Measurements from ENCODE around the gene UBA7. TPM values are rescaled to one million over a fixed set of nuclear protein-coding genes. Genes with fewer than 3 reads are reported as not detected.

UBA7 gene
- total and polyA plus RNA-seq, 2 of the 8 experiments (the other 6 are each of a cell fraction or from before 2014, with no cell fraction given): 0.34 to 0.65 TPM

- no peaks in the 10 kb centered on the region for H4K20me1 ChIP-seq (replicated peaks in 1 of 2; ENCODE audit: control insufficient read depth in 1 of 2, insufficient read depth in 2 of 2, low read length in 2 of 2)
- H2AFZ ChIP-seq (ENCODE audit: low read length): no peak overlapping the region
- DNase-seq (ENCODE audit: low read depth in 1 of 2, low spot score in 2 of 2) (no peak), FAIRE-seq (no peak)
- H3K4ac ChIP-seq (replicated peaks; ENCODE audit: insufficient read length, low read depth, low read length): no peak overlapping the region
- 81% methylated on average over 2 of the region's 2 CpGs; no CpG with 5 or more reads in 1 of the 2 experiments for WGBS, 2 experiments (ENCODE audit: extremely low coverage in 1 of 2, insufficient coverage in 1 of 2, insufficient read length in 1 of 2, insufficient replicate concordance in 2 of 2, low coverage in 1 of 2, low lambda C conversion rate in 2 of 2, missing lambda C conversion rate in 1 of 2)
- no peak overlapping the region for H4K5ac ChIP-seq (ENCODE audit: insufficient read length, low read depth, low read length)
- H2AK5ac ChIP-seq (ENCODE audit: low read depth, low read length): no peak overlapping the region; the same call in 1 of the 2 replicates
- peak overlapping the region; percentile 9; the same call in 1 of the 2 replicates for H2BK5ac ChIP-seq (ENCODE audit: low read depth, low read length)
- H3K4me2 ChIP-seq (ENCODE audit: insufficient read depth in 1 of 2, low read depth in 2 of 2, low read length in 2 of 2): 0 out of 4 replicates have a peak overlapping the region, but pooled peaks of 1 of the 2 experiments have one; percentile 14
- no peaks in the 10 kb centered on the region for H3K79me2 ChIP-seq (ENCODE audit: control insufficient read depth in 1 of 2, insufficient read depth in 2 of 2, low read length in 2 of 2)
- 0 out of 2 replicates have a peak overlapping the region, but pooled peaks have one; percentile 20 for H3K27ac ChIP-seq (ENCODE audit: low read depth, low read length)
- no peak overlapping the region for H3K14ac ChIP-seq (ENCODE audit: insufficient read length)
- peaks cover 8% of the 10 kb centered on the region; the same call in 1 of the 2 replicates for H3K23me2 ChIP-seq (ENCODE audit: low read depth, low read length)
- H3K36me3 ChIP-seq (ENCODE audit: control insufficient read depth in 2 of 4, insufficient read depth in 4 of 4, low read length in 3 of 4): no peaks in the 10 kb centered on the region
- peaks cover 0 to 25% (median 21%) of the 10 kb centered on the region in 4 experiments; a peak in 6 of 7 replicates for H3K4me1 ChIP-seq (replicated peaks in 1 of 4; ENCODE audit: control insufficient read depth in 3 of 4, insufficient read depth in 4 of 4, low read length in 3 of 4)
- peak overlapping the region; percentile 55; the same call in 1 of the 2 replicates for H2BK15ac ChIP-seq (ENCODE audit: low read length)
- ChIA-PET CTCF (ENCODE audit: partially characterized antibody) (interaction anchor here (0.7 to 17.0 kb wide), 7 partner anchors 9 to 102 kb away, joined by 3 to 266 read pairs (median 8); partner anchors contain the start of gene UBA7), POLR2A (ENCODE audit: partially characterized antibody) (interaction anchor here (0.8 to 6.2 kb wide), 4 partner anchors 13 to 88 kb away, joined by 3 to 16 read pairs (median 4); partner anchors contain the start of gene TRAIP)
- H4K8ac ChIP-seq (ENCODE audit: extremely low read depth, insufficient read depth, low read length): no peak overlapping the region
- peak overlapping the region; percentile 67; the same call in 1 of the 2 replicates for H3K18ac ChIP-seq (ENCODE audit: extremely low read depth, low read length)
- H3K23ac ChIP-seq (ENCODE audit: insufficient read length): no peak overlapping the region
- no peak overlapping the region for H2BK120ac ChIP-seq (replicated peaks; ENCODE audit: low read depth, low read length)
- peak overlapping the region; percentile 5; the same call in 1 of the 2 replicates for H2BK20ac ChIP-seq (ENCODE audit: low read length)
- no peak overlapping the region for H3K9ac ChIP-seq (replicated peaks in 1 of 4; ENCODE audit: extremely low read depth in 1 of 4, low read depth in 3 of 4, low read length in 3 of 4)
- no peak overlapping the region for H3K4me3 ChIP-seq (ENCODE audit: extremely low read depth in 1 of 4, insufficient read depth in 2 of 4, low read depth in 3 of 4, low read length in 4 of 4)
- H3K27me3 ChIP-seq (replicated peaks in 1 of 4; ENCODE audit: control insufficient read depth in 3 of 4, extremely low read depth in 1 of 4, insufficient read depth in 3 of 4, low read length in 3 of 4): peaks cover 0 to 16% (median 11%) of the 10 kb centered on the region in 4 experiments; a peak in 5 of 7 replicates
- H2BK12ac ChIP-seq (ENCODE audit: low read depth, low read length): peak overlapping the region; percentile 84; the same call in 1 of the 2 replicates
- H4K91ac ChIP-seq (replicated peaks; ENCODE audit: insufficient read length, low read length): no peak overlapping the region
- H3K56ac ChIP-seq (replicated peaks; ENCODE audit: insufficient read length, low read depth, low read length): no peak overlapping the region
- H3K79me1 ChIP-seq (ENCODE audit: low read depth, low read length): no peaks in the 10 kb centered on the region
- H3K9me3 ChIP-seq (ENCODE audit: insufficient read depth in 2 of 2, low read depth in 1 of 2, low read length in 1 of 2): no peaks in the 10 kb centered on the region
- TF ChIP-seq NANOG (IDR thresholded peaks at IDR 0.05; ENCODE audit: insufficient read depth, low read depth, low read length, poor library complexity, severe bottlenecking) (no peak), USF2 (IDR thresholded peaks at IDR 0.05; ENCODE audit: low read length) (no peak), SAP30 (IDR thresholded peaks at IDR 0.05; ENCODE audit: insufficient read depth, insufficient replicate concordance, low read length) (no peak), YY1 (IDR thresholded peaks at IDR 0.05; ENCODE audit: low read depth, low read length) (no peak), ASH2L (IDR thresholded peaks at IDR 0.05; ENCODE audit: low read length) (no peak), RBBP5 (IDR thresholded peaks at IDR 0.05; ENCODE audit: borderline replicate concordance, low read depth, low read length) (no peak), POLR2AphosphoS5 (IDR thresholded peaks at IDR 0.05; ENCODE audit: low read depth, low read length) (no peak)
Measured at GRCh38 chr3:49806850-49807249, 6.9 kb downstream of the UBA7 start.
